ENCODE data around the gene IBSP.

IBSP gene, protein sequence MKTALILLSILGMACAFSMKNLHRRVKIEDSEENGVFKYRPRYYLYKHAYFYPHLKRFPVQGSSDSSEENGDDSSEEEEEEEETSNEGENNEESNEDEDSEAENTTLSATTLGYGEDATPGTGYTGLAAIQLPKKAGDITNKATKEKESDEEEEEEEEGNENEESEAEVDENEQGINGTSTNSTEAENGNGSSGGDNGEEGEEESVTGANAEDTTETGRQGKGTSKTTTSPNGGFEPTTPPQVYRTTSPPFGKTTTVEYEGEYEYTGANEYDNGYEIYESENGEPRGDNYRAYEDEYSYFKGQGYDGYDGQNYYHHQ
- total RNA-seq, result 0 to 0.12 (median 0.04) reads per million in 4 experiments

DNA sequence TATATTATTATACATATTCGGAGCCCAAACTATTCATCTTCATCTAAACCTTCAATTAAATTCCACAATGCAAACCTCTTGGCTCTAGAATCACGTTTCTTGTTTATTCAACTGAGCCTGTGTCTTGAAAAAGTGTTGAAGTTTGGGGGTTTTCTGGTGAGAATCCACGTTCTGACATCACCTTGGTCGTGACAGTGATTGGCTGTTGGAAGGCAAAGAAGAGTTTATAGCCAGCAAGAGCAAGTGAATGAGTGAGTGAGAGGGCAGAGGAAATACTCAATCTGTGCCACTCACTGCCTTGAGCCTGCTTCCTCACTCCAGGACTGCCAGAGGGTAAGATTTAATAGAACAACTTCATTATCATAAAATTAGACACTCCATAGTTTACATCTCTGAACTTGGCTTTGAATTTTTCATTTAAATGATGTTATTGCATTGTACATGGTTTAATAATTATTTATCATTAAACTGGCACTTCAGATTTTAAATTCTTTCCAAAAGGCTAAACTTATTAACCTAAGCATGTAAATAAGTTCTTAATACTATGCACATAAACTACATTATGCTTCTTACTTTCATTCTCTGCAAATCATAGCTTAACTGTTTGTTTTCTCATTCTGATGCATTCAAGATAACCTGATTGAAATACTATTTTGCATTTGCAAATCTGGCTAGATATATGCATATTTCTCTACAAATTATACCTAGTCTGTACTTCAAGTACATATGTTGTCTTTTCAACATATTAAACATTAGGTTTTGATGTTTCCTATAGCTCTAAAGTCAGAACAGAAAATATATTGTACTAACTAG lies at the start of gene IBSP:
Gene IBSP, plus strand, starts transcription at position 254 of the 813 bp plus-strand sequence. CDS start 2,808 bp downstream, outside the sequence.
- DNase-seq, result no peak

GRCh38 chr4:87749883-87750282 lies 49.5 kb upstream of the IBSP start:
- no peak for DNase-seq

GRCh38 chr4:87758270-87758669 lies 41.1 kb upstream of the IBSP start:
- DNase-seq, result no peak

GRCh38 chr4:87762311-87762710 lies 37.0 kb upstream of the IBSP start:
- no peak for DNase-seq

DNA sequence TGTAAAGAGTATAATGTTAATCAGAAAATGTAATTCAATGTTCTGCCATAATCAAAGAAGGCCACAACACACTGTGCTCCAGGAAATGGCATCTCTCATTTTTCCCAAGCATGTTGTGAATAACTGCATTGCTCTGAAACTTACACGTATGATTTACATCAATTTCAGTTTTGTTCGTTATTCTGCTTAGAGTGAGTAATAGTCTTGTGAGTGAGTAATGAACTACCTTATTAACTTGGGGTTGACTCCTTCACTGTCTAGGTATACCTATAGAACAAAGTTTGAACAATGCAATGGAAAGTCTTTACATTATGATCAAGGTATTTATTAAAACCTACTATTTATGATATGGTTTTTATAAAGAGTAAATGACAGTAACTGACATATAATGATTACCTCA lies 17.8 kb upstream of the IBSP start:
- no peak for DNase-seq

- DNase-seq, result no peak
These were observed 15.6 kb upstream of the IBSP start for GRCh38 chr4:87783781-87784180.

DNA sequence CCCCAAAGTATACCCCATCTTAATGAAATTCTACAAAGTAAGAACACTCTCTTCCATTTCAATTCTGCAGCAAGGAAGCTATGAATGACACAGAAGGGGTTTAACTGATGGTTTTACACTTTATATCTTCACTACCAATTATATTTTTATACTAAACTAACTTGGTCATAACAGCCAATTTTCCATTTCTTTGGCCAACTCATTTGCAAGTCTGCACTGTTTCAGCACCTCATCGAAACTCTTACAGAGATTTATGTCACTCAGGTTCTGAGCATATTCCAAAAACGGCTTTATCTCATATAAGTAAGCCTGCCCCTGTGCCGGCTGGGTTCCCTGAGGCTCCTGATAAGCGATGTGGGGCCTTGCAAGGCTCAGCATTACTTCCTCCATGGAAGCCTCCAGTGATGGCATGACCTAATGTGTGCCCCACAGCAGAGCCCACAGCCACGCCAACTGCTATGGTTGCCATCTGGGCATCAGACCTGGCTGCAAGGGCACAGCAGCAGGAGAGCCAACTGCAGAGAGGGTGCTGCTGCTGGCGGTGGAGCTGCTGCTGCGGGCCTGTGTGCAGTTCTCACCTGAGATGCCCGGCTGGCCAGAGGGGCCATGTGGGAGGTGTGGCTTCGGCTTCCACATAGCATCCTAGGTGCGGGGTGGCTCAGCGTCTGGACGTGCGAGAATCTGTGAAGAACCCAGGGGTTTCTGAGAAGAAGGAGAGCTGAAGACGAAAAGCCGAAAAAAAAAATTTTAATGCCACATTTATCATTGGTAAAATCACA lies 13.4 kb upstream of the IBSP start:
- no peak for DNase-seq

DNA sequence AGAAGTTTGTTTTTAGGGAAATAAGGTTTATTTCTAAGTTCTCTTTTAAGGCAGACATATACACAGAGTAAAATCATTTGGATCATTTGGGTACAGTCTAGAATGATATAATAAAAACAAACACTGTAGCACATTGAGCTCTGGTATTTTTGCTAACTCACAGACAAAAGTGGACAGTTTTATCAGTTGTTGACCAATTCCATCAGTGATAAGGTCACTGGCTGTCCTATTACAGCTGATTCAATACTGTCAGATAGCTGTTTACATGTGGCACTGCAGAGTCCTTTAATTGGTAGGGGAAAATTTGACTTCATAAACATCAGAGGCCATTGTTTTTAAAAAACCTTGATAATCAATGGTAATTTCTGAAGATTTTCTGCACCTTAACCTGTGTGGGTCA lies 3.5 kb downstream of the IBSP start:
- no peak for DNase-seq

GRCh38 chr4:87803421-87803820 lies 4.1 kb downstream of the IBSP start:
- DNase-seq, result no peak

- no peak for DNase-seq
These were observed 5.5 kb downstream of the IBSP start for GRCh38 chr4:87804871-87805270.

DNA sequence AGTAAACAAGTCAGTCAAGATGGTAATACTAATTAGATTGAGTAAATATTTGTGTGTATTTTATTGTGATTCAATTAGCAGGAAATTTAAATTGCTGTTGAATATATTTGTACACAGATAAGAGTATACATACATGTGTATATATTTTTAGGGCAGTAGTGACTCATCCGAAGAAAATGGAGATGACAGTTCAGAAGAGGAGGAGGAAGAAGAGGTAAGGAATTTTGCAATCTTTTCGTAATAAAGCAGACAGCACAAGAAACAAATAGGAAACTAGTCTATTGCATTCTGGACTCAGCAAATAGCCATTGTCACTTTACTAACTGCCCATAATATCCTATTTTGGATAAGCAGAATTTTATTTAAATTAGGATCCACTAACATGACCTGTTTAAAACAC lies 6.6 kb downstream of the IBSP start:
- DNase-seq, result no peak

DNA sequence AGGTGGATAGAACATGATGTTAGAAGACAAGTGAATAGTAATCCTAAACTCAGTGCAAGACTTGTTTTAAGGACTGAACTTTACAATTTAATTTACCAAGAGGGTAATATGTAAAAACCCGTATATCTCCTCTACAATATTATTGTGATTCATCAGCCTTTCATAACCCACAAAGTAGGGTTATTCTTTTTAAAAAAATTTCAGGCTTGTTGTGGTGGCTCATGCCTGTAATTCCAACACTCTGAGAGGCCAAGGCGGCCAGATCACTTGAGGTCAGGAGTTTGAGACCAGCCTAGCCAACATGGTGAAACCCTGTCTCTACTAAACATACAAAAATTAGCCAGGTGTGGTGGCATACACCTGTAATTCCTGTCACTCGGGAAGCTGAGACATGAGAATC lies 7.2 kb downstream of the IBSP start:
- DNase-seq, result no peak

GRCh38 chr4:87807402-87807801 lies 8.0 kb downstream of the IBSP start:
- no peak for DNase-seq

- DNase-seq, result no peak
These were observed 12.6 kb downstream of the IBSP start for GRCh38 chr4:87811977-87812376.

DNA sequence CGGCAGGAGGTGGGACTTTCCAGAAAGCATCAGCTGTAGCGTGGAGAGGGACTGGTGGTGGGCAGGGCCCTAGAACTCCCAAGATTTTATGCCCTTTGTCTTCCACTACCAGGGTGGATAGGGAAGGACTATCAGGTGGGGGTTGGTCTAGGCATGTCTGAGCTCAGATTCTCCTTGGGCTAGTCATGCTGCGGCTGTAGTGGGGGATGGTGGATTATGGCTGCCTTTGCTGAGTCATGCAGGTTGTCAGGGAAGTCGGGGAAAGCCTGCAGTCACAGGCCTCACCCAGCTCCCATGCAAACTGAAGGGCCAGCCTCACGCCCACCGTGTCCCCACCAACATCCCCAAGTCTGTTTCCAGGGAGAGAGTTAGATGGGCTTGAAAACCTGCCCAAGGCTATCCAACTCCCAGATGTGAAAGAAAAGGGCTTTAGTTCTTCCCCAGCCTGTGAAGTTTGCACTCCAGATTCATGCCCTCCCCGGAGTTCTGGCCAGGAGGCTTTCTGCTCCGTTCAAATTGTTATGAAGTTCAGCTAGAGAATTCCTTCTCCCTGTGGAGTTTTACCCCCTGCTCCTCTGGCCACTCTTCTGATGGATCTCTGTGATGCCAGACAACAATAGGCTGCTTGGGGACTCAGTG lies 20.0 kb downstream of the IBSP start:
- DNase-seq, result no peak

DNA sequence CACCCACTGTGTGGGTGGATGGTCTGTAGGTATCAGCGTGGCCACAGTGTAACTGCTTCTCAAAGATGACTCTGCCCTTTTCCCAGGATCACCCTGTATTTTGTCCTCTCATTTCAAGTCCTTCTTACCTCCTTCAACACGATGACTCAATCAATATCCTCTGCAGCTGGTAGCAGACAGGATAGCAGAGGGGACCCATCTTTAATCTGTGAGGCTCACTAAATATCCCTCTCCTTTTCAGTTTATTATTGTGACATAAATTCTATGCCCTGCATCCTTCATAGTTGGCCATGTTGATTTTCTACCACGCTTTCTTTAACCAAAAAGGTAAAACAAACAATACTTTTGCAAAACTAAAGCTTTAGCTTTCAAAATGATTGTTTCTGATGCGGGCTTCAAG lies 23.8 kb downstream of the IBSP start:
- no peak for DNase-seq

- no peak for DNase-seq
These were observed 24.4 kb downstream of the IBSP start for GRCh38 chr4:87823724-87824123.

DNA sequence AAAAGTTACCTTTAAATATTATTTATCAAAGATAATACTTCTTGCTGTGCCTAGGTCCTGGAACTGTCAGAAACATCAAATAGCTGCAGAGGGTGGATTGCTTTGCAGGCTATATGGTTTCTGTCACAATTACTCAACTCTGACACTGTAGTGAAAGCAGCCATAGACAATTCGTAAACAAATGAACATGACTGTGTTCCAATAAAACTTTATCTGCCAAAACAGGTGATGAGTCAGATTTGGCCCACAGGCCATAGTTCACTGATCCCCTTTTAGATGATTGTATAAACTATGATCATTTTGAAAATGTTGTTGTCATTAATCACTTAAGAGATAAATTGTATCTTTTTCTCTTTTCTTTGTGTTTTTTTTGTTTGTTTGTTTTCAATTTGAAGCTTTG lies 25.0 kb downstream of the IBSP start:
- DNase-seq, result no peak

DNA sequence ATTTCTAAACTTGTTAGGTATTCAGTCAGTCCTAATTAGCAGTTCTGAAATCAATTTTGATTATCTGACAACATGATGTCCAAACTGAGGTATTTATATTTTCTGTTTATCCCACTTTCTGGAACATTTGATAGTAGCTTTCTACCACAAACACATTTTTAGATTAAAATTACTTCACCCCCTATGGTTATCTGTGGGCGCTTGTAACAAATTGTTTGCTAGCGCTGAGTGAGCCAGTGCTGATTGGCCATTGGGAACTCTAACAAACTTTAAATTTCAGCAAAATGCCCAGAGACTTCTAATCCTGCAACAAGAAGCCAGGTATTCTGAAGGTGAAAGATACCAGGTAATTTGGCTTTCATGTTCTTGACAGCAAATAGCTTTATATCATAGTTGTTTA lies 33.3 kb downstream of the IBSP start, which contains the start of gene MEPE:
Gene MEPE, plus strand, starts transcription at position 301 of the 400 bp plus-strand sequence. CDS start 1,746 bp downstream, outside the sequence.
- no peak for DNase-seq

DNA sequence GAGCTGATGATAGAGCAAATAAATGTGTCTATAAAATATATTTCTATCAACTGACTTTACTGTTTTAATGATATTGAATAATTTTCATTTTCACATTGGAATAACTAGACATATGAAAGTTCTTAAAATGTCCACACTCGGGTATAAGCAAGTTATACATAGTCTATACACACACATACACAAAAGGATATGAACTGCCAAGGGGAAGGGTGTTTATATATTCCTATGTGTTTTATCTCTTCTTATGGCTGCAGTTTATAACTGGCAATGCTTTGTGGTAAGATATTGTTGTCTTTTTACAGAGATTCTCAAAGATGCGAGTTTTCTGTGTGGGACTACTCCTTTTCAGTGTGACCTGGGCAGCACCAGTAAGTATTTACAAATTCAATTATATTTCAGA lies 35.0 kb downstream of the IBSP start:
- no peak for DNase-seq

DNA sequence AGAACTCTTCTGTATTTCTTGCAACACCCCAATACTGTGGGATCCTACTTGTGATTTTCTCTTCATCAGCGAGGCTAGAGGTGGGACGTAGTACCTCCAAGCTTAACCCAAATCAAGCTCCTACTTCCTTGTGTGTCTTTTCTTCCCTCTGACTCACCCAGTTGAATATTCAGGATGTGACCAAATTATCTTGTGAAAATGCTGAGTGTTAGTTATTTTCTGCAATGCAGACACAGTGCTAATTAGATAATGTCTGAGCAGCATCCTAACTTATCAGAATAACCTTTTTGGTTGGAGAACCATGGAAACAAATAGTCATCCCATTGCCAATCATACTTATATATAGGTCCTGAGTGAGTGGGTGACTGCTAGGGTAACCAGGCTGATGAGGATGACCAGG lies 35.8 kb downstream of the IBSP start:
- no peak for DNase-seq

DNA sequence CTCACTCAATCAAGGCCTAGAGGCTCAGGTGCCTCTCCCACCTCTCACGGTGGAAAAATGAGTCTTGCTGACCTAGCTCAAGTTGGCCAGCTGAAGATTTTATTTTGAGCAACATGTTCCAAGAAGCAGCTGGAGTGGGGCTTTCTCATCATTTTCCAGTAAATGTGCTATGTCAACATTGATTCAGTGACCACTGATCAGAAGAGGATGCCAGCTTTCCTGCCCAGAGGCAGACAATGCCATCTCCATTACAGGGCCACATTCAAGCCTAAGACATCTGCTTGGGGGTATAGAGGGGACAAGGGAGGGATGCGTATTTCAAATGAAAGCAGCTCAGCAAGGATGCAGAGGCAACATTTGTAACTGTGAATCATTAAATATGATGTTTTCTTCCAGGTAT lies 36.4 kb downstream of the IBSP start:
- DNase-seq, result no peak

DNA sequence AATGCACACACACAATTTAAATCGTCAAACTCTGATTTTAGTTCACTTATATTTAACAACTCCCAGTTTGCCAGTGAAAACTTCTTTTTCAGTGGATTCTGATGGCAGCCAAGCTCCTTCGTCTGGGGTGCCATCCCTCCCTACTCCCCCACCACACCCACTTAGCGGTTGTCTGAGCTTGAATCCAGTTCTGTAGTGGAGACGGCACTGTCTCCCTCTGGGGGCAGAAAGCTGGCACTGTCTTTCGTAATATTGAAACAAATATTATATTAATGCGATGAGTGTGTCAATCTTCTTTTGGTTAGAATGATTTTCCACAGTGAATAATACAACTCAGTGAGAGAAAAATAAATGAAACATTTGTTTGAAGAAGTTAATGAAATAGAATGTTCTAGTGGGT lies 38.9 kb downstream of the IBSP start:
- no peak for DNase-seq

All from effector CD8-positive, alpha-beta T cell (primary cell).